Measurements from ENCODE around the gene SERPINA1. TPM values are rescaled to one million over a fixed set of nuclear protein-coding genes. Genes with fewer than 3 reads are reported as not detected.
"Not testable (repeated sequence)": the region's sequence is repeated elsewhere in the genome, so short reads cannot be mapped to it uniquely, and the experiment has no call there.

The SERPINA1 gene
- total RNA-seq, 1 donor from 2014 or later, result 13.8 TPM

DNA sequence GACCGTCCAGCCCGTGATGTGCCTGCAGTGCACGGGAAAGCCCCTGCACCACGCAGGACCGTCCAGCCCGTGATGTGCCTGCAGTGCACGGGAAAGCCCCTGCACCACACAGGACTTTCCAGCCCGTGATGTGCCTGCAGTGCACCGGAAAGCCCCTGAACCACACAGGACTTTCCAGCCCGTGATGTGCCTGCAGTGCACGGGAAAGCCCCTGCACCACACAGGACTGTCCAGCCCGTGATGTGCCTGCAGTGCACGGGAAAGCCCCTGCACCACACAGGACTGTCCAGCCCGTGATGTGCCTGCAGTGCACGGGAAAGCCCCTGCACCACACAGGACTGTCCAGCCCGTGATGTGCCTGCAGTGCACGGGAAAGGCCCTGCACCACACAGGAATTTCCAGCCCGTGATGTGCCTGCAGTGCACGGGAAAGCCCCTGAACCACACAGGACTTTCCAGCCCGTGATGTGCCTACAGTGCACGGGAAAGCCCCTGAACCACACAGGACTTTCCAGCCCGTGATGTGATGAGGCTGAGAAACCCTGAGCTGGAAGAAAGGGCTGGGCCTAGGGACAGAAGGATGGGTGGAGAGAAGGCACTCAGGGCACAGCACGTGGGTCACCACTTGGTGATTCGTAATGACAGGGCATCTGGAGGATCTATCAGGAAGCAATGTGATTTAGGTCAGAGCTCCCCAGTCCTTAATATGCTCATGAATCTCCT, 42.2 kb downstream of the SERPINA1 start:
- DNase-seq (ENCODE audit: low spot score), result not testable (repeated sequence)

DNA sequence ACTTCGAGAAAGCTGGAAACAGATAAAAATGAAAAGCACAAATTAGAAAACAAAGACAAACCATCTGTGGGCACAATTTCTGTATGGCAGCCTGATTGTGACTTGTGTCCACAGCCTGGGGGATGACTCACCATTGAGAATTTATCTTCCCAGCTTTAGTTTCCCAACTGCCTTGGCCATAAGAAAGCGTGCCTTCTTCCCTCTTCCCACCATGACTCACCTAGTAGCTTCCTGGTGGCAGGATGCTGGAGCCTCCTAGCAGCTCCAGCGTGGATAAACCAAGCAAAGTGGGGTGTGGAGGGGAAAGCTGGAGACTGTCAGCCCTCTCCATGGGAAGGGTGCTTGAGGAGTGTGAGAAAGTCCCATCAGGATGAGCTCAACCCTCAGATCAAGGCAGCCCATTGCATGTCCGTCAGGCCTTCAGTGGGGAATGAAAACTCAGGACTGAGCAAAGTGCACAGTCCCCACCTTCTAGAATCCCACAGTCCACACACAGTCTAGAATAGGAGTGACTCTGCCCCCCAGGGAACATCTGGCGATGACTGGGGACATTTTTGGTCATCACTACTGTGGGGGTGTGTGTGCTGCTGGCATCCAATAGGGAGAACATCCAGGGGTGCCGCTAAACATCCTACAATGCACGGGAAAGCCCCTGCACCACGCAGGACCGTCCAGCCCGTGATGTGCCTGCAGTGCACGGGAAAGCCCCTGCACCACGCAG, 42.9 kb downstream of the SERPINA1 start:
- no peak for DNase-seq (ENCODE audit: low spot score)

DNA sequence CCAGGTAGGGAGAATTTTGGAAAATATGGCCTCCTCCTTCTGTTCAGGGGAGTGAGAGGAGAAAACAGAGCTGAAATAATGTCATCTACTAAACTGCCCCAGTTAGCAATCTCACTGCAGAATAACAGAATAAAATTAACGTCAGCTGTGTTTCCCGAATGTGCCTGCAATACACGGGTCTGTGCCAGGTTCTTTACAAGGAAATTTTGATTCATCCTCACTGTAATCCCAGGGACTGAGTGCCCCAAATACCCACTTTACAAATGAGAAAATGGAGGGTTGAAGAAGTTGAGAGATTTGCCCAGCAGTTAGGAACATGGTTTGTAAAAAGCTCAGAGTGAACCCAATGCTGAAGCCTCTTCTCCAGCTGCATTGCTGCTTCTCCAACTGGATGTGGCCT, 44.0 kb downstream of the SERPINA1 start:
- no peak for DNase-seq (ENCODE audit: low spot score)

DNA sequence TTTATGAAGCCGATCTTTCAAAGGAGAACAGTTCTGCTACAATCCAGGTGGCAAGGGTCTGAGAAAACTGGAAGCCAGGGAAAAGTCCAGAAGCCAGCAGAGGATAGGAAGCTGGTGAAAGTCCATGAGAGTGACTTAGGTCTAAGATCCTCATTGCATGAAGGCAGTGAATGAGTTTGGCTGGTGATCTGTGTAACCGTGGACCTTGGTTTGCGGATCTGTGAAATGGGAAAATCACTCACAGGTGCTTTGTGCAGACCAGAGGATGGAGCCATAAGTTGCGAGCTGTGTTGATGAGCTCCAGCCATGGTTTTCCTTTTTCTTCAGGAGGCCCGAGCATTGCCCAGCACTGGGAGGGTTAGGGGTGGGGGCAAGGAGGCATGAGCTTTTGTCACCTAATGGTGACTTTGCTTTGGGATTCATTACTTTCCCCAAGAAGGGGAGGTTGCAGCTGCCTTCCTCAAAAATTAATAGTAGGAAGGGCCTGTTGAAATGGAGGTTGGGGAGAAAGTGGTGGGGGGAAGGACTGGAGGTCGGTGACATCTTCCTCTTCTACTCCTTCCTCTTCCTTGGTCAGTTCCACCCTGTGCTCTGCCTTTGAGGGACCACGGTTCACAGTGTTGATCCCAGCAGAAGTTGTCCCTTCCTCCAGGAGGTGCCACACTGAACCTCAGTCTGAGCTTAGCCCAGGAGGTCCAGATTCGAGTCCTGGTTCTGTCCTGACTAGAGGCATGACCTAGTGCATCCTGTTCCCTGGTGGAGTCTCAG, 45.0 kb downstream of the SERPINA1 start:
- no peak for DNase-seq (ENCODE audit: low spot score)

DNA sequence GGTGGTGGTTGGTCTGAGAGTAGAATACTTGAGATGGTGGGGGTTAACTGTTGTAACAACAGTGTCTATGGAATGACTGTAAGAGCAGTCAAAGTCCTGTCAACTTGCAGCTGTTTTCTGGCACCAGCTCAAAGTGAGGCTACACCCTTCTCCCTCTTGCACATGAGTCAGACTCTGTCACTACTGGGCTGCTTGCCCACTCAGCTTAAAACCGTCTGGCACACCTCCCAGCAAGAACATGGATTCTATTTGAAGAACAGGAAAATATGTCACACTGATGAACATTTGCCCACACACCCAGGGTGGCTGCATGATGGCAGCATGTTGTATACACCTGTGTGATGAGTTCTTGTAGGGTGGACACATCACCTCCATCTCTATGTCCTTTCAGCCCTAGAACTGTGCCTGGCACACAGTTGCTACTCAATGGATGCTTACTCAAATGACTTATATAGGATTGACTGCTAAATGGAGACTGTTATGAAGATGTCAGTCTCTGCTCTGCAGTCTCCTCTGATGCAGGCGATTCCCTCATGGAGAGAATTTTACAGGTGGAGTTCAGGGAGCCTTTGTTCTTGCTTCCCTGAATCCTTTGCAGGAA, 46.0 kb downstream of the SERPINA1 start:
- peak; percentile 91 for DNase-seq (ENCODE audit: low spot score)

DNA sequence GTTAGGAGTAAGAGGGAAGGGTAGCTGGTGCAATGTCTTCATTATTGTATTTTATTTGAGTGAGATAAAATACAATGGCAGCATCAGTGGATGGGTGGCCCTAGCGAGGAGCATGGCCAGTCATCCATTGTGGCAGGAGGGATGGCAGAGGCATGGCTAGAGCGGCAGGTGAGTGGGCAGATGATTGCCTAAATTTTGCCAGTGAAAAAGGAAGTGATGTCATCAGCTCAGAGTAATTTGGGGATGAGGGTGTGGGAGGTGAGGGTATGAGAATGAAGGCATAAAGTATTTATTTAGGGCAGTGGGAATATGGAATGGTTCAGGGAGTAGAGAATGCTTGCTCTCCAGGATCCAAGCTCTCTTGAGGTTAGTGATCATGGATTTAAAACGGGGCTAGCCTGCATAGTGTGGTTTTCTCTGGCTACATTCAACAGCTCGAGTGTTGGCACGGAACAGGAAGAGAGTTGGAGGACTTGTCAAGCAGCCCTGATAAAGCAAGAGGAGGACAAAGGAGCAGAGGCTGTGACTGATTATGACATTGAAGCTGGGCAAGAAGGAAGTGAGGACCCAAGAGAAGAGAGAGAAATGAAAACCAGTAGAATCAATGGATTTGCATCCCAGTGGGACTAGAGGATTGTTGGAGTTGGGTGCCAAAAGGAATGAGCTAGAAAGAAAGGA, 46.6 kb downstream of the SERPINA1 start:
- DNase-seq (ENCODE audit: low spot score), result no peak

DNA sequence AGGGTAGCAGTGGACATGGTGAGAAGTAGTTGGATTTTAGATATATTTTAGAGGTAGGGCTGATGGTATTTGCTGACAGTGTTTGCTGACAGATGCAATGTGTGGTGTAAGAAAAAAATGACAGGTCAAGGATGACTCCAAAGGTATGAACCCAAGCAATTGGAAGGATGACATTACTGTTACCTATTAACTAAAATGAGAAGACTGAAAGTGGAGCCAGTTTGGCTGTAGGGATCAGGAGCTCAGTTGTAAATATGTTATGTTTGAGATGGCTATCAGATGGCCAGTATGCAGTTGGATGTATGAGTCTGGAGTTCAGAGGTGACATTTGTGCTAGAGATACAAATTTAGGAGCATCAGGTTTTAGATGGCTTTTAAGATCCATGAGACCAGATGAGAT, 47.9 kb downstream of the SERPINA1 start:
- DNase-seq (ENCODE audit: low spot score), result no peak

DNA sequence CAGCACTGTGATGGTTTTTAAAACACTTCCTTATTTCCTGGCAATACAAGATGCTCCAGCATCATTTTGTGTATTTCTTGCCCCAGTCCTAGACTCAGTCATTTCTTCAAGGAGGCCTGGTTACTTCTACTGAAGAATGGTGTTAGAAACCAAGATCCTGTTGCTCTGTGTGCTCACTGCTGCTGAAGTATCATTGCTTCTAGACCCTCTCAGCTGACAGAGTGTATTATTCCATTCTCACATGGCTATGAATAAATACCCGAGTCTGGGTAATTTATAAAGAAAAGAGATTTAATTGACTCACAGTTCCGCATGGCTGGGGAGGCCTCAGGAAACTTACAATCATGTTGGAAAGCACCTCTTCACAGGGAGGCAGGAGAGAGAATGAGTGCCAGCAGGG, 50.4 kb downstream of the SERPINA1 start:
- DNase-seq (ENCODE audit: low spot score), result no peak

DNA sequence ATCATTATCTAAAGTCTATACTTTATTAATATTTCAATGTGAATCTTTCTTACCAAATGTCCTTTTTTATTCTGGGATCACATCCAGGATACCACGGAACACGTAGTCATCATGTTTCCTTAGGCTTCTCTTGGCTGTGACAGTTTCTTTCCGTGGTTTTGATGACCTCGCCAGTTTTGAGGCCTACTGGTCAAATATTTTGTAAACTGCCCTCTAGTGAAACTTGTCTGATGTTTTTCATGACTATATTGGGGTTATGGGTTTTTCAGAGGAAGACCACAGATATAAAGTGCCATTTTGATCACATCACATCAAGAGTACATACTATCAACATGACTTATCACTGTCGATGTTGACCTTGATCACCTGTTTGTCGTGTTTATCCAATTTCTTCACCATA, 51.1 kb downstream of the SERPINA1 start:
- DNase-seq (ENCODE audit: low spot score), result no peak

DNA sequence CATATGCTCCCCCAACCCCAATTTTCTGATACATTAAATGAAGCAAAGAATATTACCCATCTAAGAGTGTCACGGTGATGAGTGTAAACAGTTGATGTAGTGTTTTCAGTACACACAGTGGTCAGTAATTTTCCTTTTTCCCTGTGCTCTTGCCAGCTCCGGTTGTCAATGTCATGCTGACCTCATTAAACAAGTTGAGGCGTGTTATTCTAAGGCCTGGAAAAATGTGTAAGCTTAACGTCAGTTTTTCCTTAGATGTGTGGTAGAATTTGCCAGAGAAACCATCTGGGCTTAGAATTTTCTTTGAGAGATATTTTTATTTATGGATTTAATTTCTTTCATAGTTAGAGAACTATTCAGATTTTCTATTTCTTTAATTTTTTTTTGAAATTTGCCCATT, 53.5 kb downstream of the SERPINA1 start:
- no peak for DNase-seq (ENCODE audit: low spot score)

DNA sequence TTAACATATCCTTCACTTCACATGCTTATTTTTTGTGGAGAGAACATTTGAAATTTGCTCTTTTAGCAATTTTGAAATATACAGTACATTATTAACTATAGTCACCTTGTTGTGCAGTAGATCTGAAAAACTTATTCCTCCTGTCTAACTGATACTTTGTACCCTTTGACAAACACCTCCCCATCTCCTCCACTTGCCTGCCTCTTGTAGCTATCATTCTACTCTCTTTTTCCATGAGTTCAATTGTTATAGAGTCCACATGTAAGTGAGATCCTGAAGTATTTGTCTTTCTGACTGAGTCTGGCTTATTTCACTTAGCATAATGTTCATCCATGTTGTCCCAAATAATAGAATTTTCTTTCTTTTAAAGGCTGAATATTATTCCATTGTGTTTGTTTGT, 55.8 kb downstream of the SERPINA1 start:
- no peak for DNase-seq (ENCODE audit: low spot score)

DNA sequence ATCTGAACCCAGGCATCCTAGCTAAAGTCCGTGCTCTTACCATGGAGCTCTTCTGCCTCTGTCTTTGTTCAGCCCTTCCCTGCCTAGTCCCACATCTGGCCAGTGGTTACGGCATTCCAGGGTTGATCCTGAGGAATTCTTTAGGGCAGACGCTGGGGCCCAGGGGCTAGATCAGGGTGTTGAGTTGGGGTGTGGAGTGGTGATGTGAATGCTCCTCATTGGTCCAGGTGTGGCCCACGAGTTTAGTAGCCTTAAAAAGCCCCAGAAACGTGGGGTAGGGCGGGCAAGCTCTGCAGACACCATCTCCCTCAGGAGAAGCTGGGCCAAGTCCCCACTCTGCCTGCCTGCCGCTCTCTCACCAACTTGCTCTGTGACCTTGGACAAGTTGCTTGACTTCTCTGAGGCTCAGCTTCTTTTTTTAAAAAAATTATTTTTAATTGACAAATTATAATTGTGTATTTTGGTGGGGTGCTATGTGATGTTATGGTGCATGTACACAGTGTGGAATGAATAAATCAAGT, 56.3 kb downstream of the SERPINA1 start:
- DNase-seq (ENCODE audit: low spot score), result no peak

DNA sequence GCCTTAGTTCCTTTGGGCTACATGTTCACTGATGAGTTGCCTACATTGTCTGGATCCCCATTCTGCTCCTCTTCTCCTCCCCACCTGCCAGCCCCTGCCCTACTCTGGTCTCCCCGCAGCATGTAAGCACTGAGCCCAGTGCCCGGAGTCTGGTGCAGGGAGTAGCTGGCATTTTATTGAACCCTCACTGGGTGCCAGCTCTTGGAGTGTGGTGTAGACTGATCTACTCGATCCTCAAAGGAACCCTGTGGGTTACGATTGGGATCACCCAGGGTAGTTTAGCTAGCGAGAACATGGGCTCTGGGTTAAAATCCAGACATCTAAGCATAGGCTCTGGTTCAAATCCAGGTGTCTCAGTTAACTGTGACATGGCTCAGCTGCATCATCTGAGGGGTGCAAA, 56.9 kb downstream of the SERPINA1 start:
- no peak for DNase-seq (ENCODE audit: low spot score)

DNA sequence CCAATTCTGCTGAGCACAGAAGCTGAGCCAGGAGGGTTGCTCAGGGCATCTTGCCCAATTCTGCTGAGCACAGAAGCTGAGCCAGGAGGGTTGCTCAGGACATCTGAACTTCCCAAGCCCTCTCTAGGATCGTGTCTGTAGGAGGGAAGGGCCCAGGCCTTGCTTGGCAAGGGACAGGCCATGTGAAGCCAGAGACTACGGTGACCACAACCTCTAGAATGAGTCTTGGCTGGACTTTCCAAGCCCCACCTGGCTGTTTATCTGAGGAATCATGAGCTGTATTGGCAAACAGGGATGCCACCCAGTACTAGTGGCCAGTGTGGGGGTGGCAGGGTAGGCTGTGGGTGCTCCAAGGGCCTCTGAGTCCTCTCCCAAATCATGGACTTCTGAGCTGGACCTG, 57.5 kb downstream of the SERPINA1 start:
- no peak for DNase-seq (ENCODE audit: low spot score)

DNA sequence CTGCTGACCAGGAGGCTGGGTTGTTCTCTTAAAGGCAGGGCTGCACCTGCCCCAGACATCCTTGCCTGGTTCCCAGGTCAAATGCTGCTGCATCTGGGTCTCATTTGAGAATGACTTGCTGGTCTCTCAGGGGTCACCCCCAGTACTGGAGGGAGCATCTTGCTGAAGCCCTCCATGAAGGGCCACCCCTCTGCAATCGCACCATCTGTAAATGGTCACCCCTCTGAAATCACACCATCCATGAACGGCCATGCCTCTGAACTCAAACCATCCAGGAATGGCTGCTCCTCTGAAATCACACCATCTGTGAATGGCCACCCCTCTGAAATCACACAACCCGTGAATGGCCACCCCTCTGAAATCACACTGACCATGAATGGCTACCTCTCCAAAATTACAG, 58.0 kb downstream of the SERPINA1 start:
- DNase-seq (ENCODE audit: low spot score), result no peak

DNA sequence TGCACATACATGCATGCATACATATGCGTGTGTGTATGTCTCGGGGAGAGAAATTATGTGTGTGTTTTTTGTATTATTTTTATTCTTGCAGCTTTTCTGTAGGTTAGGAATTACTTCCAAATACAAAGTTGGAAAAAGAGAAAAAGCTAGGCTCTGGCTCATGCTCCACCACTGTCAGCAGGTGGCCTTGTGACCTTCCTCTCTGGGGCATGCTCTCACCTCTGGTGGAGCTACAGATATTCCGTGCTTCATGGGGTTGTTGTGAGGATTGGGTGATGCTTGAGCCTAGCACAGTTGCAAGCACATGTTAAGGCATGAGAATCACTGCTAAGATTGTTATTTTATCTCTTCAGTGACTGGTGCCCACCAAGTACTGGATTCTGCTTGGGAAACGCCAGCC, 58.5 kb downstream of the SERPINA1 start:
- no peak for DNase-seq (ENCODE audit: low spot score)

DNA sequence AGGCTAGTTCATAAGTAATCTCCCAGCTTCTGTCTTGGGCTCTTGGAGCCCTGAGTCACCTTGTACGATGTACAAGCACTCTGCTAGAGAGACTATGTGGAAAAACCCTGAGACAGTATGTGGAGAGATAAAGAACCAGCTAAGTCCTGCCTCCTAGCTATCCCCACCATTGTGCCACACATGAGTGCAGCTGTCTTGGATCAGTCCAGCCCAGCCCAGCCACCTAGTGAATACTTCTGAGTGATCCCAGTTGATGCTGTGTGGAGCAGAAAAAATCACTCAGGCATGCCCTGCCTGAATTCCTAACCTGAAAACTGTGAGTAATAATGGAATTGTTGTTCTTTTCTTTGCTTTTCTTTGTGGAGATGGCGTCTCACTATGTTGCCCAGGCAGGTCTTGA, 60.2 kb downstream of the SERPINA1 start:
- no peak for DNase-seq (ENCODE audit: low spot score)
